ENCODE data around the gene PARD3. TPM values are rescaled to one million over a fixed set of nuclear protein-coding genes. Genes with fewer than 3 reads are reported as not detected.

PARD3 gene
- total RNA-seq, 2 donors from 2014 or later: 32.0 to 61.9 TPM

- intact Hi-C loops (cut with DNase I): no loop called here
- no peak for TF ChIP-seq POLR2AphosphoS5 (IDR thresholded peaks at IDR 0.05)
- no peak for TF ChIP-seq CTCF (IDR thresholded peaks at IDR 0.05)
- no peak for TF ChIP-seq POLR2A (IDR thresholded peaks at IDR 0.05)
Measured at GRCh38 chr10:34575882-34576281, 239.2 kb downstream of the PARD3 start.

GRCh38 chr10:34574353-34574934 lies 240.7 kb downstream of the PARD3 start:
- Histone ChIP-seq H3K27me3 (replicated peaks; ENCODE audit: insufficient read depth) (no peaks in the 10 kb centered on the region), H3K4me1 (replicated peaks) (no peaks in the 10 kb centered on the region), H3K9me3 (no peaks in the 10 kb centered on the region), H3K36me3 (no peaks in the 10 kb centered on the region), H3K27ac (no peak overlapping the region), H3K4me3 (no peak overlapping the region)
- 84% methylated on average over 4 of the region's 4 CpGs for WGBS
- DNase-seq (ENCODE audit: low spot score): no peak
- intact Hi-C loops (cut with DNase I): no loop called here
- TF ChIP-seq CTCF (IDR thresholded peaks at IDR 0.05) (no peak), POLR2AphosphoS5 (IDR thresholded peaks at IDR 0.05) (no peak)

More at GRCh38 chr10:34575882-34576281, 239.2 kb downstream of the PARD3 start:
- no peak overlapping the region for H3K4me3 ChIP-seq
- DNase-seq (ENCODE audit: low spot score): no peak
- WGBS: 94% methylated on average over 3 of the region's 3 CpGs
- H3K4me1 ChIP-seq (replicated peaks): no peaks in the 10 kb centered on the region
- no peaks in the 10 kb centered on the region for H3K9me3 ChIP-seq
- H3K27me3 ChIP-seq (replicated peaks; ENCODE audit: insufficient read depth): no peaks in the 10 kb centered on the region
- H3K27ac ChIP-seq: no peak overlapping the region
- H3K36me3 ChIP-seq: no peaks in the 10 kb centered on the region

- WGBS: 98% methylated on average over 2 of the region's 2 CpGs
- DNase-seq (ENCODE audit: low spot score): no peak
Measured at GRCh38 chr10:34570887-34571286, 244.2 kb downstream of the PARD3 start.

GRCh38 chr10:34567659-34568253 lies 247.3 kb downstream of the PARD3 start:
- intact Hi-C loops (cut with DNase I): no loop called here
- Histone ChIP-seq H3K27ac (no peak overlapping the region), H3K27me3 (replicated peaks; ENCODE audit: insufficient read depth) (no peaks in the 10 kb centered on the region), H3K4me3 (no peak overlapping the region), H3K36me3 (no peaks in the 10 kb centered on the region), H3K4me1 (replicated peaks) (no peaks in the 10 kb centered on the region), H3K9me3 (no peaks in the 10 kb centered on the region)
- TF ChIP-seq CTCF (IDR thresholded peaks at IDR 0.05) (no peak), POLR2A (IDR thresholded peaks at IDR 0.05) (no peak), POLR2AphosphoS5 (IDR thresholded peaks at IDR 0.05) (no peak)
- WGBS: 87% methylated on average over 6 of the region's 6 CpGs
- no peak for DNase-seq (ENCODE audit: low spot score)

More at GRCh38 chr10:34570887-34571286, 244.2 kb downstream of the PARD3 start:
- Histone ChIP-seq H3K27me3 (replicated peaks; ENCODE audit: insufficient read depth) (no peaks in the 10 kb centered on the region), H3K9me3 (no peaks in the 10 kb centered on the region), H3K4me3 (no peak overlapping the region), H3K4me1 (replicated peaks) (no peaks in the 10 kb centered on the region), H3K27ac (no peak overlapping the region), H3K36me3 (no peaks in the 10 kb centered on the region)
- intact Hi-C loops (cut with DNase I): no loop called here
- TF ChIP-seq POLR2A (IDR thresholded peaks at IDR 0.05) (no peak), CTCF (IDR thresholded peaks at IDR 0.05) (no peak), POLR2AphosphoS5 (IDR thresholded peaks at IDR 0.05) (no peak)

- 69% methylated on average over 3 of the region's 3 CpGs for WGBS
- intact Hi-C loops (cut with DNase I): no loop called here
- H3K27ac ChIP-seq: no peak overlapping the region
- no peaks in the 10 kb centered on the region for H3K9me3 ChIP-seq
- H3K4me1 ChIP-seq (replicated peaks): no peaks in the 10 kb centered on the region
- H3K4me3 ChIP-seq: no peak overlapping the region
- H3K27me3 ChIP-seq (replicated peaks; ENCODE audit: insufficient read depth): no peaks in the 10 kb centered on the region
- no peaks in the 10 kb centered on the region for H3K36me3 ChIP-seq
- no peak for DNase-seq (ENCODE audit: low spot score)
- TF ChIP-seq POLR2AphosphoS5 (IDR thresholded peaks at IDR 0.05): no peak
- TF ChIP-seq CTCF (IDR thresholded peaks at IDR 0.05): no peak
- no peak for TF ChIP-seq POLR2A (IDR thresholded peaks at IDR 0.05)
Measured at GRCh38 chr10:34565934-34566333, 249.2 kb downstream of the PARD3 start.
